ENCODE results near the gene ARSA. TPM values are rescaled to one million over a fixed set of nuclear protein-coding genes. Genes with fewer than 3 reads are reported as not detected.

Gene ARSA
- total and polyA plus RNA-seq, 2 of the 13 experiments (the other 11 are each of a cell fraction or from before 2014, with no cell fraction given), result 9.0 to 11.5 TPM

GRCh38 chr22:50628543-50629134 is 687 bp upstream of the ARSA start (continued):
- TF ChIP-seq ZNF431 (CRISPR knock-in tag; IDR thresholded peaks at IDR 0.05; ENCODE audit: borderline replicate concordance, low read depth) (0 out of 2 replicates have a peak, but pooled peaks have one; percentile 13), FOXJ3 (CRISPR knock-in tag; IDR thresholded peaks at IDR 0.05; ENCODE audit: borderline replicate concordance) (no peak), ZNF382 (CRISPR knock-in tag; IDR thresholded peaks at IDR 0.05; ENCODE audit: borderline replicate concordance) (no peak), ZNF350 (CRISPR knock-in tag; IDR thresholded peaks at IDR 0.05; ENCODE audit: borderline replicate concordance, low read depth) (0 out of 2 replicates have a peak, but pooled peaks have one; percentile 12), ADNP (CRISPR knock-in tag; IDR thresholded peaks at IDR 0.05) (no peak), BCLAF1 (IDR thresholded peaks at IDR 0.05) (no peak), GRHL1 (CRISPR knock-in tag; conservative IDR thresholded peaks at IDR 0.05) (no peak), ZFP36L1 (CRISPR knock-in tag; IDR thresholded peaks at IDR 0.05) (0 out of 2 replicates have a peak, but pooled peaks have one; percentile 12), RARA (CRISPR knock-in tag; IDR thresholded peaks at IDR 0.05) (no peak), ZNF207 (IDR thresholded peaks at IDR 0.05; ENCODE audit: borderline replicate concordance) (0 out of 2 replicates have a peak, but pooled peaks have one; percentile 65), HDAC1 (CRISPR knock-in tag; IDR thresholded peaks at IDR 0.05) (no peak), ATF1 (CRISPR knock-in tag; IDR thresholded peaks at IDR 0.05) (no peak), KAT7 (CRISPR knock-in tag; IDR thresholded peaks at IDR 0.05; ENCODE audit: borderline replicate concordance) (0 out of 2 replicates have a peak, but pooled peaks have one; percentile 7), HNRNPL (IDR thresholded peaks at IDR 0.05; ENCODE audit: low read depth, low read length) (0 out of 2 replicates have a peak, but pooled peaks have one; percentile 21), ZNF704 (CRISPR knock-in tag; IDR thresholded peaks at IDR 0.05; ENCODE audit: borderline replicate concordance) (no peak), JUNB (CRISPR knock-in tag; IDR thresholded peaks at IDR 0.05; ENCODE audit: borderline replicate concordance) (peak; percentile 68; the same call in 1 of the 2 replicates)

Measured in HepG2 (cell line).